Measurements from ENCODE around the gene TEKTIP1. TPM values are rescaled to one million over a fixed set of nuclear protein-coding genes. Genes with fewer than 3 reads are reported as not detected.

The TEKTIP1 gene
- total and polyA plus RNA-seq, 2 of the 4 experiments (the other 2 are of a cell fraction): not detected

GRCh38 chr19:3528080-3528479, 10.9 kb upstream of the TEKTIP1 start:
- peaks cover 26% of the 10 kb centered on the region for H4K20me1 ChIP-seq (ENCODE audit: insufficient read depth, low read length)

More at GRCh38 chr19:3528080-3528479, 10.9 kb upstream of the TEKTIP1 start:
- Histone ChIP-seq H3K27me3 (ENCODE audit: control insufficient read depth, insufficient read depth, low read length) (no peaks in the 10 kb centered on the region), H3K9me1 (ENCODE audit: insufficient read depth, low read length) (peaks cover 6% of the 10 kb centered on the region; the same call in 1 of the 2 replicates), H3K4ac (ENCODE audit: low read depth, low read length) (no peak overlapping the region), H3K18ac (ENCODE audit: low read depth, low read length) (no peak overlapping the region), H3K9ac (ENCODE audit: low read depth, low read length) (no peak overlapping the region), H2BK20ac (ENCODE audit: low read depth, low read length) (no peak overlapping the region), H3K14ac (replicated peaks; ENCODE audit: low read depth, low read length) (no peak overlapping the region), H2AFZ (replicated peaks; ENCODE audit: low read length, poor library complexity) (no peak overlapping the region), H3K4me3 (ENCODE audit: insufficient read depth, low read depth, low read length) (no peak overlapping the region), H3K27ac (ENCODE audit: insufficient read depth, low read length) (no peak overlapping the region), H3K23ac (ENCODE audit: low read depth, low read length) (no peak overlapping the region), H2BK15ac (ENCODE audit: low read depth, low read length) (no peak overlapping the region), H3K79me1 (ENCODE audit: low read depth in 1 of 2, low read length in 2 of 2) (peaks cover 20 to 38% of the 10 kb centered on the region in 2 experiments), H4K5ac (ENCODE audit: low read depth, low read length) (no peak overlapping the region), H3K4me1 (ENCODE audit: control insufficient read depth, insufficient read depth, low read length) (no peaks in the 10 kb centered on the region), H2BK5ac (ENCODE audit: low read depth, low read length, poor library complexity, severe bottlenecking) (no peak overlapping the region), H2BK120ac (ENCODE audit: low read depth, low read length) (no peak overlapping the region), H3K56ac (ENCODE audit: extremely low read depth, insufficient read depth, low read length) (no peak overlapping the region), H2AK9ac (replicated peaks; ENCODE audit: low read depth, low read length, poor library complexity) (peak overlapping the region; percentile 24), H4K91ac (ENCODE audit: insufficient read depth, low read depth, low read length) (no peak overlapping the region), H3K4me2 (ENCODE audit: low read depth, low read length) (no peak overlapping the region), H3K9me3 (ENCODE audit: control insufficient read depth, insufficient read depth, low read length) (no peaks in the 10 kb centered on the region), H4K8ac (ENCODE audit: low read depth in 2 of 2, low read length in 2 of 2) (no peak overlapping the region), H2AK5ac (ENCODE audit: low read depth, low read length) (no peak overlapping the region), H3K36me3 (ENCODE audit: control insufficient read depth, insufficient read depth, low read length) (peaks cover 70% of the 10 kb centered on the region)
- WGBS, 2 experiments (ENCODE audit: extremely low coverage in 2 of 2, insufficient read length in 1 of 2): 100% methylated on average over 3 of the region's 14 CpGs; no CpG with 5 or more reads in 1 of the 2 experiments
- ChIA-PET POLR2A (ENCODE audit: unreplicated experiment) (no interaction called here), CTCF (no interaction called here)
- DNase-seq (no peak), ATAC-seq (ENCODE audit: low read depth) (no peak)
- intact Hi-C loops (cut with micrococcal nuclease): no loop called here
- no peak for TF ChIP-seq NFE2L2 (IDR thresholded peaks at IDR 0.05; ENCODE audit: low read depth, low read length)
- TF ChIP-seq MAZ (IDR thresholded peaks at IDR 0.05; ENCODE audit: borderline replicate concordance, low read depth, low read length): no peak
- TF ChIP-seq USF2 (IDR thresholded peaks at IDR 0.05; ENCODE audit: low read depth, low read length): no peak
- no peak for TF ChIP-seq MXI1 (IDR thresholded peaks at IDR 0.05; ENCODE audit: borderline replicate concordance, low read depth, low read length)
- TF ChIP-seq RCOR1 (IDR thresholded peaks at IDR 0.05; ENCODE audit: insufficient replicate concordance, low read length): no peak
- TF ChIP-seq CTCF (conservative IDR thresholded peaks at IDR 0.05; ENCODE audit: low read depth, low read length): no peak
- no peak for TF ChIP-seq RAD21 (IDR thresholded peaks at IDR 0.05; ENCODE audit: low read length)
- TF ChIP-seq BHLHE40 (IDR thresholded peaks at IDR 0.05; ENCODE audit: low read depth, low read length): no peak
- TF ChIP-seq RFX5 (IDR thresholded peaks at IDR 0.05; ENCODE audit: low read depth, low read length): no peak
- TF ChIP-seq POLR2A (IDR thresholded peaks at IDR 0.05; ENCODE audit: low read depth, low read length): no peak
- TF ChIP-seq SMC3 (IDR thresholded peaks at IDR 0.05; ENCODE audit: low read depth, low read length): no peak
- TF ChIP-seq CHD1 (IDR thresholded peaks at IDR 0.05; ENCODE audit: low read depth, low read length): no peak
- no peak for TF ChIP-seq ELK1 (IDR thresholded peaks at IDR 0.05; ENCODE audit: borderline replicate concordance, low read depth, low read length)
- TF ChIP-seq CEBPB (IDR thresholded peaks at IDR 0.05; ENCODE audit: low read depth, low read length): no peak
- no peak for TF ChIP-seq MAFK (IDR thresholded peaks at IDR 0.05; ENCODE audit: low read depth, low read length)
- in situ Hi-C loops (cut with MboI; ENCODE audit: low sequenced_read_pairs): no loop called here
- no TSS peak for BruUV-seq (replicated peaks)
- dilution Hi-C loops (cut with HindIII; ENCODE audit: low sequenced_read_pairs, unreplicated experiment): no loop called here

All from IMR-90 (cell line).